Osteocyte (in vitro differentiated cells): Measurements from ENCODE around the gene OR14K1. TPM values are rescaled to one million over a fixed set of nuclear protein-coding genes. Genes with fewer than 3 reads are reported as not detected.
"Not testable (repeated sequence)": the region's sequence is repeated elsewhere in the genome, so short reads cannot be mapped to it uniquely, and the experiment has no call there.

Experiments
- DNase-seq: peaks from one replicate; pipeline ENCODE4 v3.0.0; 2021; ENCODE audit warnings: mixed read lengths; ENCODE audit not compliant: unreplicated experiment; ENCODE audit errors: extremely low spot score
- H3K27ac Mint-ChIP-seq: one replicate; pipeline ENCODE4 v1.8.0; 2021; ENCODE audit warnings: mild to moderate bottlenecking, mixed read lengths; ENCODE audit not compliant: unreplicated experiment
- H3K27me3 Mint-ChIP-seq: one replicate; pipeline ENCODE4 v1.8.0; 2021; ENCODE audit warnings: mixed read lengths; ENCODE audit not compliant: unreplicated experiment
- H3K36me3 Mint-ChIP-seq: one replicate; pipeline ENCODE4 v1.8.0; 2021; ENCODE audit warnings: mixed read lengths; ENCODE audit not compliant: unreplicated experiment
- H3K4me1 Mint-ChIP-seq: one replicate; pipeline ENCODE4 v1.8.0; 2021; ENCODE audit warnings: mixed read lengths; ENCODE audit not compliant: unreplicated experiment
- H3K4me3 Mint-ChIP-seq: one replicate; pipeline ENCODE4 v1.8.0; 2021; ENCODE audit warnings: mild to moderate bottlenecking, moderate library complexity, mixed read lengths; ENCODE audit not compliant: unreplicated experiment
- H3K9me3 Mint-ChIP-seq: one replicate; pipeline ENCODE4 v1.8.0; 2021; ENCODE audit warnings: mixed read lengths; ENCODE audit not compliant: unreplicated experiment
- CTCF ChIP-seq: fragments of 200-600 bp; sonication (generic); IDR thresholded peaks from 2 replicates; pipeline ENCODE4 v1.5.0; 2021; ENCODE audit warnings: antibody characterized with exemption, mild to moderate bottlenecking, moderate library complexity
- total RNA-seq: library from RNA; stranded (reverse); gene quantifications from 2 replicates; pipeline ENCODE4 v1.2.1, GENCODE V29; 2021

OR14K1 gene
- total RNA-seq, 1 donor from 2014 or later: not detected

- H3K4me1 Mint-ChIP-seq: peaks cover 5% of the 10 kb centered on the region
- H3K9me3 Mint-ChIP-seq: peaks cover 35% of the 10 kb centered on the region
- peak overlapping the region; percentile 63 for H3K27ac Mint-ChIP-seq
- TF ChIP-seq CTCF: no peak
- H3K36me3 Mint-ChIP-seq: no peaks in the 10 kb centered on the region
- DNase-seq: no peak
- H3K27me3 Mint-ChIP-seq: no peaks in the 10 kb centered on the region
- H3K4me3 Mint-ChIP-seq: no peak overlapping the region
These were observed 9.2 kb downstream of the OR14K1 start for GRCh38 chr1:247747616-247748015.

DNA sequence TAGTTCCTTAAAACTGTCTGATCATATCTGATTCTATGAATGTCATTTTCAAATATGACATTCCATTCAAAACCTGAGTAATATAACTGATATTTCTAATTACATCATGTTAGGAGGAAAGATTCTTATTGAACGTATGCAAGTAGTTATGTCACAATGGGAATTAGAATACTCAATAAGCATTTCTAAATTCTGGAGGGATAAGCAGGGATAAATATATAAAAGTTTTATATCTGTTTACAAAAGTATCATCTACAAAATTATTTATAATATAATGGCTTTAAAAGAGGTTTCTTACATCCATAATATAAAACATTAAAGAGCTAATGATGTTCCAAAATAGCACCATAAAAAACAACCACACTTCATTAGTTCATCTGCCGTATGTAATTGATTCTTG lies 9.6 kb downstream of the OR14K1 start, which contains the start of gene OR14A2:
Gene OR14A2 (minus strand): TSS at position 101 of the 400 bp plus-strand sequence.
- no peak for DNase-seq
- Mint-ChIP-seq H3K9me3 (peaks cover 34% of the 10 kb centered on the region), H3K27me3 (no peaks in the 10 kb centered on the region), H3K36me3 (no peaks in the 10 kb centered on the region), H3K4me1 (peaks cover 5% of the 10 kb centered on the region), H3K27ac (peak within 1 kb of the TSS; percentile 63), H3K4me3 (no peak within 1 kb of the TSS)
- no peak for TF ChIP-seq CTCF

GRCh38 chr1:247749870-247750269 lies 11.5 kb downstream of the OR14K1 start:
- no peak for TF ChIP-seq CTCF
- H3K4me3 Mint-ChIP-seq: no peak overlapping the region
- H3K4me1 Mint-ChIP-seq: peaks cover 5% of the 10 kb centered on the region
- H3K27ac Mint-ChIP-seq: no peak overlapping the region
- H3K36me3 Mint-ChIP-seq: no peaks in the 10 kb centered on the region
- H3K9me3 Mint-ChIP-seq: peaks cover 19% of the 10 kb centered on the region
- no peaks in the 10 kb centered on the region for H3K27me3 Mint-ChIP-seq
- no peak for DNase-seq

GRCh38 chr1:247754311-247754710 lies 15.9 kb downstream of the OR14K1 start:
- not testable (repeated sequence) for H3K36me3 Mint-ChIP-seq, DNase-seq, H3K27ac Mint-ChIP-seq, H3K4me3 Mint-ChIP-seq, H3K4me1 Mint-ChIP-seq, H3K9me3 Mint-ChIP-seq, H3K27me3 Mint-ChIP-seq

- no peaks in the 10 kb centered on the region for H3K4me1 Mint-ChIP-seq
- no peaks in the 10 kb centered on the region for H3K9me3 Mint-ChIP-seq
- no peak within 1 kb of the TSS for H3K4me3 Mint-ChIP-seq
- no peak for TF ChIP-seq CTCF
- H3K36me3 Mint-ChIP-seq: no peaks in the 10 kb centered on the region
- DNase-seq: no peak
- no peaks in the 10 kb centered on the region for H3K27me3 Mint-ChIP-seq
- H3K27ac Mint-ChIP-seq: no peak within 1 kb of the TSS
These were observed 22.0 kb downstream of the OR14K1 start, which contains the start of gene OR1C1 for GRCh38 chr1:247760456-247760855. Gene OR1C1, minus strand, starts transcription at chr1:247760556. Its CDS starts 2,150 bp downstream, at chr1:247758406.

GRCh38 chr1:247769603-247770002 lies 31.2 kb downstream of the OR14K1 start:
- Mint-ChIP-seq H3K9me3 (no peaks in the 10 kb centered on the region), H3K4me1 (no peaks in the 10 kb centered on the region), H3K36me3 (no peaks in the 10 kb centered on the region), H3K27ac (no peak overlapping the region), H3K4me3 (no peak overlapping the region), H3K27me3 (no peaks in the 10 kb centered on the region)
- DNase-seq: no peak
- TF ChIP-seq CTCF: no peak
